ENCODE measurements around the gene MTA3.

MTA3 gene

DNA sequence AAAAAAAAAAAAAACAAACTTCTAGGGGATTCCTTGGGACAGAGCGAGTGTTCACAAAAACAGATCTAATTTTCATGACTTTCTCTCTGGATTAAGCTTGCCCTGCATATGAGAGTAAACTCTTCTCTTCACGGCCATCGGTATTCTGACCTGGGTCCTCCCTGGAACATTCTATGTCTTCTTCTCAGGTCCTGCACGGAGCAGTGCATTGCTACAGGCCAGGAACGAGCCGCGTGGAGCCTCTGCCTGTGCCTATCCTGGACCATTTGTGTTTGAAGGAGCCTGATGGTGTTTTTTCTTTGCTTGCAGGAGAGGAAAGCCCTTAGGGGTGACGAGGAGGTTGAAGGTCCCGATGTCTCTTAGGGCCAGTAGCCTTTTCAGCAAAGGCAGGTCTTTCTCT, 197.3 kb downstream of the MTA3 start:
- Histone ChIP-seq H3K9me2 (replicated peaks; ENCODE audit: control insufficient read depth, low read length) (no peaks in the 10 kb centered on the region), H3K79me2 (ENCODE audit: control insufficient read depth, low read length) (no peaks in the 10 kb centered on the region), H3F3A (ENCODE audit: control insufficient read depth, insufficient read depth) (no peaks in the 10 kb centered on the region), H3K4me1 (ENCODE audit: control insufficient read depth, low read length) (peaks cover 2% of the 10 kb centered on the region; the same call in 1 of the 2 replicates), H3K36me3 (ENCODE audit: control insufficient read depth, low read length) (no peaks in the 10 kb centered on the region), H3K27me3 (ENCODE audit: control insufficient read depth, low read length) (no peaks in the 10 kb centered on the region), H3K27ac (ENCODE audit: low read depth, low read length) (no peak overlapping the region), H3K4me3 (ENCODE audit: low read length) (no peak overlapping the region), H3K9me3 (ENCODE audit: control insufficient read depth, insufficient read depth, low read length) (no peaks in the 10 kb centered on the region), H3K4me2 (ENCODE audit: low read length) (no peak overlapping the region), H4K20me1 (ENCODE audit: control insufficient read depth, insufficient read depth, low read depth, low read length) (no peaks in the 10 kb centered on the region)
- TF ChIP-seq EZH2phosphoT487 (IDR thresholded peaks at IDR 0.05; ENCODE audit: borderline replicate concordance, low read length) (no peak), CTCF (IDR thresholded peaks at IDR 0.05; ENCODE audit: low read depth, low read length, poor library complexity, severe bottlenecking) (no peak)

- Histone ChIP-seq H3K9me3 (ENCODE audit: control insufficient read depth, insufficient read depth, low read length) (no peaks in the 10 kb centered on the region), H3K27ac (ENCODE audit: low read depth, low read length) (no peak overlapping the region), H3K9me2 (replicated peaks; ENCODE audit: control insufficient read depth, low read length) (no peaks in the 10 kb centered on the region), H3K4me3 (ENCODE audit: low read length) (no peak overlapping the region), H4K20me1 (ENCODE audit: control insufficient read depth, insufficient read depth, low read depth, low read length) (no peaks in the 10 kb centered on the region), H3K79me2 (ENCODE audit: control insufficient read depth, low read length) (no peaks in the 10 kb centered on the region), H3F3A (ENCODE audit: control insufficient read depth, insufficient read depth) (no peaks in the 10 kb centered on the region), H3K4me2 (ENCODE audit: low read length) (no peak overlapping the region), H3K36me3 (ENCODE audit: control insufficient read depth, low read length) (no peaks in the 10 kb centered on the region), H3K4me1 (ENCODE audit: control insufficient read depth, low read length) (peaks cover 4% of the 10 kb centered on the region; the same call in 1 of the 2 replicates), H3K27me3 (ENCODE audit: control insufficient read depth, low read length) (no peaks in the 10 kb centered on the region)
- TF ChIP-seq EZH2phosphoT487 (IDR thresholded peaks at IDR 0.05; ENCODE audit: borderline replicate concordance, low read length), result no peak
- TF ChIP-seq CTCF (IDR thresholded peaks at IDR 0.05; ENCODE audit: low read depth, low read length, poor library complexity, severe bottlenecking), result no peak
Measured at GRCh38 chr2:42767080-42767898, 198.9 kb downstream of the MTA3 start.

DNA sequence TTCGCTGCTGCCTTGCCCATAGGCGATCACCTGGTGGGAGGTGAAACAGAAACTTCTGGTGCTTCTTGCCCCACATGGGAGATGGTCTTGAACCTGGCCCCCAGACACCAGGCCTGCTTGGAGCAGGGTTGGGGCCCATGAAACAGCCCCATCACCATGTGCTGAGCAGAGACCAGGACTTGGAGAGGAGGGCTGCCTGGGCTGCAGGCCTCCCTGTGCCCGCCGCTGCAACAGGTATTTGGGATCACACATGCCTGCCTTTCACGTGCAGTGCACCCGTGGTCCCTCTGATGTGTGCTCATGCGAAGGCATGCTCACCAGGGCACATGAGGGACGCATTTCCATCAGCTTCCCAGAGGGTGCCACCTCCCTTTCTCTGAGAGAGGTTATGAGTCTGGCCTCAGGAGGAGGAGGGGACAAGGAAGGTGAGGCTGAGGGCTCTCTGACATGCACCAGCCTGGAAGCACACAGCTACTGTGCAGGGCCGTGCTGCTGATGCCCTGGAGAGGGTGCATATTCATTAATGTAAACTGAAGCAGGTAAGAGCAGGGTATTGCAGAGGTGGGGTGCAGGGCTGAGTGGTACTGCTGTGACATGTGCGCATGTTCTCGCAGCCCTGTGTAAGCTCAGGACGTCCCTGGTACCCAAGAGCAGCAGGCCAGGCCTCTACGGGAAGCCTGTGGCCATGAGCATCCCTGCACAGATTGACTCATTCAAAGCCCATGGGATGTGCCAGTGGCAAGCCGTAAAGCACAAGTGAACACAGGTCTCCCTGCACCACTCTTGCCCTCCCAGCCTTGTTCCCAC, 199.7 kb downstream of the MTA3 start:
- no peaks in the 10 kb centered on the region for H3K36me3 ChIP-seq (ENCODE audit: control insufficient read depth, low read length)
- H3K9me3 ChIP-seq (ENCODE audit: control insufficient read depth, insufficient read depth, low read length), result no peaks in the 10 kb centered on the region
- no peaks in the 10 kb centered on the region for H3F3A ChIP-seq (ENCODE audit: control insufficient read depth, insufficient read depth)
- H3K9me2 ChIP-seq (replicated peaks; ENCODE audit: control insufficient read depth, low read length), result no peaks in the 10 kb centered on the region
- H3K4me1 ChIP-seq (ENCODE audit: control insufficient read depth, low read length), result peaks cover 4% of the 10 kb centered on the region; the same call in 1 of the 2 replicates
- H3K4me2 ChIP-seq (ENCODE audit: low read length), result no peak overlapping the region
- no peak overlapping the region for H3K27ac ChIP-seq (ENCODE audit: low read depth, low read length)
- H3K79me2 ChIP-seq (ENCODE audit: control insufficient read depth, low read length), result no peaks in the 10 kb centered on the region
- H3K27me3 ChIP-seq (ENCODE audit: control insufficient read depth, low read length), result no peaks in the 10 kb centered on the region
- TF ChIP-seq CTCF (IDR thresholded peaks at IDR 0.05; ENCODE audit: low read depth, low read length, poor library complexity, severe bottlenecking) (no peak), EZH2phosphoT487 (IDR thresholded peaks at IDR 0.05; ENCODE audit: borderline replicate concordance, low read length) (no peak)
- no peaks in the 10 kb centered on the region for H4K20me1 ChIP-seq (ENCODE audit: control insufficient read depth, insufficient read depth, low read depth, low read length)
- H3K4me3 ChIP-seq (ENCODE audit: low read length), result no peak overlapping the region

All from DOHH2 (cell line).